Spleen (tissue), 11 donors: ENCODE measurements around the gene FXYD6. TPM values are rescaled to one million over a fixed set of nuclear protein-coding genes. Genes with fewer than 3 reads are reported as not detected.
"Not testable (repeated sequence)": the region's sequence is repeated elsewhere in the genome, so short reads cannot be mapped to it uniquely, and the experiment has no call there.

Experiments used
- DNase-seq: peaks from one replicate; pipeline ENCODE4 v3.0.0-alpha.2; 2020
- H3K27ac ChIP-seq, 8 donors: fragments of 200-600 bp; sonication (generic) in 7 of 8; 1 replicate in 4 of 8; 2 replicates in 4 of 8; pipeline versions ENCODE4 v1.5.0 to v1.8.0; 2016 to 2021; ENCODE audit warnings: inconsistent platforms in 4 of 8, mild to moderate bottlenecking in 4 of 8, moderate library complexity in 1 of 8
- H3K27me3 ChIP-seq, 7 donors: fragments of 200-600 bp; sonication (generic) in 6 of 7; replicated peaks in 1 of 7; 1 replicate in 4 of 7; 2 replicates in 3 of 7; pipeline versions ENCODE4 v1.5.0 to v1.8.0; 2016 to 2021; ENCODE audit warnings: inconsistent platforms in 3 of 7, mild to moderate bottlenecking in 1 of 7
- H3K36me3 ChIP-seq, 6 donors: fragments of 200-600 bp; sonication (generic) in 5 of 6; 1 replicate in 4 of 6; 2 replicates in 2 of 6; pipeline versions ENCODE4 v1.5.0 to v1.8.0; 2016 to 2021; ENCODE audit warnings: inconsistent platforms in 2 of 6
- H3K4me1 ChIP-seq, 6 donors: fragments of 200-600 bp; sonication (generic) in 5 of 6; 1 replicate in 3 of 6; 2 replicates in 3 of 6; pipeline versions ENCODE4 v1.5.0 to v1.8.0; 2016 to 2021; ENCODE audit warnings: inconsistent platforms in 3 of 6
- H3K4me3 ChIP-seq, 8 donors: fragments of 200-600 bp; sonication (generic) in 7 of 8; 1 replicate in 4 of 8; 2 replicates in 4 of 8; pipeline versions ENCODE4 v1.5.0 to v1.8.0; 2016 to 2021; ENCODE audit warnings: inconsistent platforms in 4 of 8, mild to moderate bottlenecking in 4 of 8, moderate library complexity in 2 of 8
- H3K9me3 ChIP-seq, 8 donors: fragments of 200-600 bp; sonication (generic) in 7 of 8; 1 replicate in 4 of 8; 2 replicates in 4 of 8; pipeline versions ENCODE4 v1.5.0 to v1.8.0; 2016 to 2021; ENCODE audit warnings: inconsistent platforms in 4 of 8
- POLR2A ChIP-seq, 3 donors: fragments of 450-650 bp; IDR thresholded peaks; one replicate each; pipeline ENCODE4 v1.5.1; 2017; ENCODE audit warnings: antibody characterized with exemption in 3 of 3, mild to moderate bottlenecking in 1 of 3
- POLR2AphosphoS5 ChIP-seq, 3 donors: sonication (generic); formaldehyde crosslinking; IDR thresholded peaks; one replicate each; pipeline ENCODE4 v1.5.1; 2017; ENCODE audit warnings: antibody characterized with exemption in 3 of 3
- WGBS, 5 donors: extraction: QIAGEN DNeasy Blood & Tissue Kit in 3 of 5; methylation state at CpG; one replicate each; pipeline versions ENCODE4 v1.1.5 to v1.1.7; 2013 to 2018; 5-methylcytosine and 5-hydroxymethylcytosine counted together
- intact Hi-C: fragments of 100-400 bp; cut with DNase I; formaldehyde crosslinking; loops from one replicate; pipeline ENCODE4 v1.15.0; 2023; ENCODE audit warnings: low total_unique reads
- polyA plus RNA-seq, 3 donors: library from polyadenylated mRNA; stranded (reverse); fragments of 200-250 nt; gene quantifications; one replicate each; pipeline ENCODE4 v1.2.1, GENCODE V29; 2013
- total RNA-seq, 7 donors: library from RNA; depleted of rRNA in 3 of 7; stranded (reverse); fragments of >200 nt in 3 of 7; fragmentation: NEBNext Ultra II Directional in 4 of 7; extraction: Animal tissue kit (Norgen Biotek cat#: 25700) in 4 of 7; gene quantifications; one replicate each; pipeline versions ENCODE4 v1.1.0 to v1.2.1, GENCODE V29; 2016 to 2021
- TF ChIP-seq, protein P1 (sequence below), 11 experiments: fragments of 200-600 bp in 7 of 11; fragments of 450-650 bp in 4 of 11; sonication (generic) in 4 of 11; IDR thresholded peaks in 8 of 11; conservative IDR thresholded peaks in 3 of 11; 1 replicate in 7 of 11; 2 replicates in 4 of 11; pipeline versions ENCODE4 v1.4.0 to v1.8.0; 2016 to 2021; ENCODE audit warnings: antibody characterized with exemption in 11 of 11, inconsistent platforms in 4 of 11, mild to moderate bottlenecking in 1 of 11
- donor health status: healthy with polysubstance abuse.
- donor health status: DM: no; HTN: no; CAD: no; lungs with moderate emphysema.
- donor health status: DM: no; HTN: no; CAD: no.
- donor health status: Bipolar disorder and iron deficiency.
- donor health status: healthy.
- donor health status: DM: no; HTN: no; CAD: no.
- donor health status: DM: yes; HTN: yes; CAD: no.

FXYD6 gene
- total and polyA plus RNA-seq, 10 donors: 40.8 to 230 (median 116) TPM

DNA sequence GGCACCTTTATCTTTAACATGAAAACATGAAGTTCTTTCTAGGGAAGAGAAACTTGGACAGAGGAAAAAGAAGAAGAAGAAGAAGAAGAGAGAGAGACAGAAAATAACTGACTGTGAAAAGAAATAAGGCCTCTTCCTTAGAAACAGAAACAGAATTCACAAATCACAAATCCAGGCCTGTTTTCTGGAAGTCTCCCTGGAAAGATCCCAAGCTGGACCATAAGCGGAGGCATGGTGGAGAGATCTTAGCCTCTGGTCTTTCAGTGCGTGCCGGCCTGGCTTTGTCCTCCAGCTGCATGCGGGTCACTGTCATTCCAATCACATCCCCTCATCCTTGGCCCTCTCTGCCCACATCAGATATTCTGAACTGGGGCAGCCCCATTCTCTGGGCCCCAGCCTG, 6.9 kb downstream of the FXYD6 start:
- TF ChIP-seq, protein P1, sequence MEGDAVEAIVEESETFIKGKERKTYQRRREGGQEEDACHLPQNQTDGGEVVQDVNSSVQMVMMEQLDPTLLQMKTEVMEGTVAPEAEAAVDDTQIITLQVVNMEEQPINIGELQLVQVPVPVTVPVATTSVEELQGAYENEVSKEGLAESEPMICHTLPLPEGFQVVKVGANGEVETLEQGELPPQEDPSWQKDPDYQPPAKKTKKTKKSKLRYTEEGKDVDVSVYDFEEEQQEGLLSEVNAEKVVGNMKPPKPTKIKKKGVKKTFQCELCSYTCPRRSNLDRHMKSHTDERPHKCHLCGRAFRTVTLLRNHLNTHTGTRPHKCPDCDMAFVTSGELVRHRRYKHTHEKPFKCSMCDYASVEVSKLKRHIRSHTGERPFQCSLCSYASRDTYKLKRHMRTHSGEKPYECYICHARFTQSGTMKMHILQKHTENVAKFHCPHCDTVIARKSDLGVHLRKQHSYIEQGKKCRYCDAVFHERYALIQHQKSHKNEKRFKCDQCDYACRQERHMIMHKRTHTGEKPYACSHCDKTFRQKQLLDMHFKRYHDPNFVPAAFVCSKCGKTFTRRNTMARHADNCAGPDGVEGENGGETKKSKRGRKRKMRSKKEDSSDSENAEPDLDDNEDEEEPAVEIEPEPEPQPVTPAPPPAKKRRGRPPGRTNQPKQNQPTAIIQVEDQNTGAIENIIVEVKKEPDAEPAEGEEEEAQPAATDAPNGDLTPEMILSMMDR (IDR thresholded peaks at IDR 0.05 in 8 of 11, conservative IDR thresholded peaks at IDR 0.05 in 3 of 11): no peak
- no peak for TF ChIP-seq POLR2AphosphoS5 (IDR thresholded peaks at IDR 0.05)
- no peak for TF ChIP-seq POLR2A (IDR thresholded peaks at IDR 0.05)
- no peaks in the 10 kb centered on the region for H3K9me3 ChIP-seq
- H3K36me3 ChIP-seq: no peaks in the 10 kb centered on the region
- no peak overlapping the region for H3K4me3 ChIP-seq
- H3K27ac ChIP-seq: peak overlapping the region in 5 of 8 donors; percentile 11 to 58 (median 25)
- DNase-seq: no peak
- H3K27me3 ChIP-seq: peaks cover 0 to 29% (median 0%) of the 10 kb centered on the region in 7 donors
- 50 to 80% (median 60%) methylated on average over 4 of the region's 4 CpGs for WGBS, 5 donors
- intact Hi-C loops: no loop called here
- H3K4me1 ChIP-seq: peaks cover 12 to 70% (median 51%) of the 10 kb centered on the region in 6 donors

DNA sequence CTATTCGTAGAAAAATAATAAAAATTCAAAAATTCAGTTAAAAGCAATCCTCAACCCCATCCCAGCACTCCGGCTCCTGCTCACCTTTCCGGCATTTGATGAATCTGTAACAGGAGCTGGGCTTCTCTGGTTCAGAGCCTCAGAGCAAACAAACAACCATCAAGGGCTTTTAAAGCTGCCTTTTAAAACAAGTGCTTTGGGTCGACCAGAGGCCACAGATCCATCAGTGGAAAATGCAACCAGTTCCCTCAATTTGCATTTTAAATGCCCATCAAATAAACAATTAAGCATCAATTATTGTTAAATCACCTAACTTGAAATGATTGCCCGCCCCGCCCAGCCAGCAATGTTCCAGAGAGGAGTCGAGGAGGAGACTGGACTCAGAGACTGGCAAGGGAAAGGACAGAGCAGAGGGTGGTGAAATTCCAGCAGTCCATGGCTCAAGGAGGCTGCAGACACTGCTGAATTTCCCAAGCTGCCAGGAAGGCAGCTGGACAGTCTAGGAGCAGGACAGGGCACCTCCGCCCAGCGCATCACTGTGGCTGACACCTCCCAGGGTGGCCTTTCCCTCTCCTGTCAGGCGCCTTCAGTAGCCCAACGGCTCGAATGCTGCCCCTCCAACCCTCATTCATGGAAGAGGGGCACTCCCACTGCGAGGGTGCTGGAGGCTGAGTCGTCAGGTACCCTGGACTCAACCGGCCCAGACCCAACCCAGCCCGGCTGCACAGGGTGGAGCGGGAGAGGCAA, 7.5 kb downstream of the FXYD6 start:
- Histone ChIP-seq H3K27ac (peak overlapping the region in 5 of 8 donors; percentile 16 to 58 (median 32)), H3K9me3 (no peaks in the 10 kb centered on the region), H3K36me3 (no peaks in the 10 kb centered on the region), H3K4me1 (peaks cover 12 to 70% (median 45%) of the 10 kb centered on the region in 6 donors), H3K4me3 (no peak overlapping the region), H3K27me3 (peaks cover 0 to 23% (median 0%) of the 10 kb centered on the region in 7 donors)
- 62 to 84% (median 82%) methylated on average over 14 to 17 of the region's 17 CpGs for WGBS, 5 donors
- TF ChIP-seq POLR2AphosphoS5 (IDR thresholded peaks at IDR 0.05) (no peak), POLR2A (IDR thresholded peaks at IDR 0.05) (no peak)
- TF ChIP-seq, protein P1 (IDR thresholded peaks at IDR 0.05 in 8 of 11, conservative IDR thresholded peaks at IDR 0.05 in 3 of 11): no peak
- intact Hi-C loops: no loop called here
- no peak for DNase-seq

DNA sequence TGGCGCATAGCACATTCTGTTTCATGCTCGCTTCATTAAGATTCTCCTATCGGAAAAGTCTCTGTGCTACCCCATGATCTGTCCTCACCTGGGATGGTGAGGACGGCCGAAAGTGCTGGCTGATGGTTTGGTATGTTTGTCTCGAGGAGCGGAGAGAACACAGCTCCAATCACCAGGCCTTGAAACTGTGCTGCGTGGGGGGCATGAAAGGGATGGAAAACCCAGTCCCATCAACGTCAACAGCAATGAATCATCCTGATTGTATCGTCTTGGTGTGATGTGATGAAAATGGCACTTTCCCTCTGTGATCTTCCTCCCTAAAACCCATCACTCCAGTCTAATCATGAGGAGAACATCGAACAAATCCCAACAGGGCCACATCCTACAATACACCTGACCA, 8.4 kb downstream of the FXYD6 start:
- intact Hi-C loops: no loop called here
- Histone ChIP-seq H3K36me3 (no peaks in the 10 kb centered on the region), H3K27me3 (peaks cover 0 to 14% (median 0%) of the 10 kb centered on the region in 7 donors), H3K9me3 (no peaks in the 10 kb centered on the region), H3K27ac (peak overlapping the region in 1 of 8 donors; percentile 28), H3K4me3 (no peak overlapping the region), H3K4me1 (peaks cover 11 to 62% (median 37%) of the 10 kb centered on the region in 6 donors)
- WGBS, 5 donors: 70 to 88% (median 85%) methylated on average over 11 of the region's 11 CpGs
- no peak for DNase-seq
- TF ChIP-seq, protein P1 (IDR thresholded peaks at IDR 0.05 in 8 of 11, conservative IDR thresholded peaks at IDR 0.05 in 3 of 11): no peak
- no peak for TF ChIP-seq POLR2A (IDR thresholded peaks at IDR 0.05)
- TF ChIP-seq POLR2AphosphoS5 (IDR thresholded peaks at IDR 0.05): no peak

DNA sequence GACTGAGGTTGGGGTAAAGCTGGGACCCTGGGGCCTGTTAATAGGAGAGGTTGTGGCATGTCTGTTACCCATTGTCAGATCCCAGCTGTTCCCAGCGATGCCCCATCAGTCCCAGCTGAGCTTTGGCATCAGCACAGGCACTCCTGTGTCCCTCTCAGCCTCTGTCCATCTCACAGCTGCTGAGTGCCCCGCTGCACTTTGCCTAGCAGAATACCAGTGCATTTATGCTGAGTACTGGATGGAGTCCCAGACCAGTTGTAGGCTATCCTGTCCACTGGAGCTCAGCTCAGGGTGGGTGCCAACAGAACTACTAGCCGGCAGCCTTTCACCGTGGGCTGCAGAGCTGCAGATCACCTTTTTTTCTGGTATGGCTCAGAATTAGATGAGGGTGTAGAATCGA, 9.9 kb downstream of the FXYD6 start:
- no peak for DNase-seq
- WGBS, 5 donors: 64 to 82% (median 77%) methylated on average over 5 of the region's 5 CpGs
- no peaks in the 10 kb centered on the region for H3K27me3 ChIP-seq
- no peaks in the 10 kb centered on the region for H3K9me3 ChIP-seq
- H3K27ac ChIP-seq: peak overlapping the region in 2 of 8 donors; percentile 7 to 18
- peaks cover 9 to 62% (median 37%) of the 10 kb centered on the region in 6 donors for H3K4me1 ChIP-seq
- intact Hi-C loops: no loop called here
- no peak overlapping the region for H3K4me3 ChIP-seq
- H3K36me3 ChIP-seq: no peaks in the 10 kb centered on the region
- TF ChIP-seq POLR2A (IDR thresholded peaks at IDR 0.05) (no peak), POLR2AphosphoS5 (IDR thresholded peaks at IDR 0.05) (no peak)
- TF ChIP-seq, protein P1 (IDR thresholded peaks at IDR 0.05 in 8 of 11, conservative IDR thresholded peaks at IDR 0.05 in 3 of 11): no peak

DNA sequence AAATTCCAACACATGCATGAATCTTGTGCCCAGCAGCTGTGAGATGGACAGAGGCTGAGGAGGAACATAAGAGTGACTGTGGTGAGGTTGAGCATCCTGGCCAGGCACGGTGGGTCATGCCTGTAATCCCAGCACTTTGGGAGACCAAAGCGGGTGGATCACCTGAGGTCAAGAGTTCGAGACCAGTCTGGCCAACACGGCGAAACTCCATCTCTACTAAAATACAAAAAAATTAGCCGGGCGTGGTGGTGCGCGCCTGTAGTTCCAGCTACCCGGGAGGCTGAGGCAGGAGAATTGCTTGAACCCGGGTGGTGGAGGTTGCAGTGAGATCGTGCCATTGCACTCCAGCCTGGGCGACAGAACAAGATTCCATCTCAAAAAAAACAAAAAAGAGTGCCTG, 10.9 kb downstream of the FXYD6 start:
- H3K27me3 ChIP-seq, H3K9me3 ChIP-seq, H3K36me3 ChIP-seq, DNase-seq, intact Hi-C loops, H3K27ac ChIP-seq, H3K4me3 ChIP-seq: not testable (repeated sequence)
- 92 to 98% (median 96%) methylated on average over 13 of the region's 13 CpGs for WGBS, 5 donors
- peaks cover 17 to 67% (median 45%) of the 10 kb centered on the region in 6 donors for H3K4me1 ChIP-seq
